Head of caudate nucleus (tissue), 42 donors: ENCODE results near the gene RNF8.
"Not testable (repeated sequence)": the region's sequence is repeated elsewhere in the genome, so short reads cannot be mapped to it uniquely, and the experiment has no call there.

Experiments used
- DNase-seq, 42 donors: peaks; one replicate each; pipeline versions ENCODE4 v3.0.0 to v3.0.0-alpha.2; 2020 to 2021; ENCODE audit warnings: mixed read lengths in 7 of 42
- intact Hi-C: fragments of 100-400 bp; cut with DNase I; formaldehyde crosslinking; loops from one replicate; pipeline ENCODE4 v1.15.0; 2022

The RNF8 gene

DNA sequence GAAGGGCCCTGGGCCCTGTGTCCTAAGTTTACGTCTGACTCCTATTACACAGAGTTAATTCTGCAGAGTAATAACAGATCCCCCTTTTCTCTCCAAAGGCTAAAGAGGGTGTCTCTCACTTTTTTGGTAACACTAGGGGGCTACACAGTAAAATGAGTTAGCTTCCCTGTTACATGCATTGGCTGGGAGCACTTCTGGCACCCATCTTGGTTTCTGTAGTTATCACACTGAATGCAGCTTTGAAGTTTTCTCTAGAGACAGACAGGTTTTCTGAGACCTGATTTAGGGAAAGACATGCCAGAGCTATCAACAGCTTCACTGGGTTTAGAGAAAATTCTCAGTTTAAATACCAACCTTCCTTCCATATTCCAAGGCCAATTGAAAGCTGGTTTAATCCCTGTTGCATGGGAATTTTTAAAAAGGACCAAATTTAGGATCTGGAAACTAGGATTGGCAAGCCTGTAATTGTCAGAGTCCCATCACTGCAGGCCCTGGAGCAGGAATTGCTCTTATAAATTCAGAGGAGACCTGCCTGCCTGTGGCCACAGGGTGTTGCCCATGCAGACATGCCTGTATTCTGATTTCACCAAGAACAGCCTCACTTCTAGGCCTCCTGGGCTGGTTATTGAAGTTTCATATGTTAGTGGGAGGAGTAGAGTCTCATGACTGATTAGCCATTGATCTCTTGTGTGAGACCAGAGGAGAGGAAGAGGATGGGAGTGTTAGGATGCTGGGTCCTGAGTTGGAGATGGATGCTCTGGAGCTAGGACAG lies 29.4 kb downstream of the RNF8 start:
- no peak for DNase-seq
- intact Hi-C loops = no loop called here

DNA sequence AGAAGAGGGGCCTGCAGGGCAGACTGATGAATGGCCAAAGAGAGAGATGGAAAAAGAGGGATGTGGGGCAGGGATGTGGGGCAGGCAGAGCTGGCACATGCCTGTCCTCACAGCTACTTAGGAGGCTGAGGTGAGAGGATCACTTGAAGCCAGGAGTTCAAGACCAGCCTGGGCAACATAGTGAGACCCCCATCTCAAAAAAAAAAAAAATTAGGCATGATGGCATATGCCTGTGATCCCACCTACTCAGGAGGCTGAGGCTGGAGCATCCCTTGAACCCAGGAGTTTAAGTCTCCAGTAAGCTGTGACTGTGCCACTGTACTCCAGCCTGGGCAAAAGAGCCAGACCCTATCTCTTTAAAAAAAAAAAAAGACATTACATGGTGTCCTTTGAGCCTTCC lies 34.8 kb downstream of the RNF8 start:
- DNase-seq = no peak
- intact Hi-C loops = no loop called here

DNA sequence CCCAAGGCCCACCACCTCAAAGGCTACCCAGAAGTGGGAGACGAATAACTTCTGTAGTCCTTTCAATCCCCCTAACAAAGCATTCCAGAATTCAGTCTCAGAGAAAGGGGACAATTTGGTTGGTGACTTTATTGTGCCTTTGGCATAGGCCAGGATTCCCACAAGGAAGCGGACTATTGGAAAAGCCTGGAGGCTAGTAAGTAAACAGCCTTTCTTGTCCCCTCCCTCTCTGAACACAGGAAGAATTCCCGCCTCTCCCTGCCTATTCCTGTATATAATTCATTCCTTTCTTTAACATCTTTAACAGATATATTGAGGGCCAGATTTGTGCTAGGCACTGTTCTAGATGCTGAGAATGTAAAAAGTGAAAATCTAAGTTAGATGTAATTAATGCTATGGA lies 36.1 kb downstream of the RNF8 start:
- intact Hi-C loops = no loop called here
- no peak for DNase-seq

DNA sequence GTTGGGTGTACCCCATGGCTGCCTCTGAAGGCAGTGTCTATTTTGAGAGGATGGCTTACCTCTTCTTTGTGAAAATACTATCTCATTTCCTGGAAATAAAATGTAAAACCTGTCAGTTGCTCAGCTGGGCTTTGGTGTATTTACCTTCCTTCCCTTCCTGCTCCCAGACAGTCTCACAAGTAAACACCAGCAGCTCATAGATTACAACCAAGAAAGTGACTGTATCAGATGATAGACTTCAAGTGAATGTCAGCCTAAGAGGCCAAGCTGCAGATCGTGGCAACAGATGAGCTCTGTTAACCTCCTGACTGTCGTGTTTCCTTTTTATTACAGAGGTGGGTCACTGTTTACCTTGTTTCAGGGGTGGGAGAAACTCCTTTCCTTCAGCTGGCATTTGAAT lies 37.3 kb downstream of the RNF8 start:
- DNase-seq = no peak
- intact Hi-C loops = no loop called here

DNA sequence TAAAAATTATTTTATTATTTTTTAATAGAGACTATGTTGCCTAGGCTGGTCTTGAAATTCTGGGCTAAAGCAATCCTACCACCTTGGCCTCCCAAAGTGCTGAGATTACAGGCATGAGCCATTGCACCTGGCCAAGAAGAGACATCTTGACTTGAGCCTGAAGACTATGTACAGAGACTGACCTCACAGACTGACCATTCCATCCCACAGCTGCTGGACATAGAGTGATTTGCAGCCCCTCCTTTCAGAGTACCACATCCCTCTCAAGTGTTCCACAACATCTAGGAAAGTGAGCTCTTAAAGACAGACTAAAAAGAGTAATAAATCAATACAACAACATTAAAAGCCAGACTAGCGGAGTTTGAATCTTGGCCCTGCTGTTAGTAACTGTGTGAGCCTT lies 39.0 kb downstream of the RNF8 start:
- DNase-seq = no peak
- intact Hi-C loops = no loop called here

DNA sequence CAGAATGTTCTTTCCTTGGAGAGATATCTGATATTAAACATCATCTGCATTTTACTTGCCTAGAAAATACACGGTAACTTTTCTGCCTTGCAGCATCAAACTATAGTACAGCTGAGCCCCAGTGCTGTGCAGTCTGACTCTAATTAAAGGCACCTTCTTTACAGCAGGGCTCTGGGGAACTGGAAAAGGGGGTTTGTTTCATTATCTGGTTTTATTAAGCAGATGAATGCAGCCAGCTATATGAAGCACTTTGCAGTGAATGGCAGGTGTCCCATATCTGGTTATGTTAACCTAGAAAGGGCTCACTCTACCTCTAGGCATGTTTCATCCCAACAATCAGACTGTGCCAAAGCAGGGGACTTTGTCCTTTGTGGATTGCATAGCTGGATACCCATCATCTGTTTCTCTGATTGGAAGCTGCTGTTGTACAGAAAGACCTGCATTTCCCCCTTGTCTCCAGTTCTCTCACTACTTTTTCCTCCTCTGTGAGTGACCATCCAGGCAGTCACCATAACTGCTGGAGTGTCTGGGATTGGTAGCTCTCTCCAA lies 39.7 kb downstream of the RNF8 start:
- intact Hi-C loops = no loop called here
- DNase-seq = no peak

DNA sequence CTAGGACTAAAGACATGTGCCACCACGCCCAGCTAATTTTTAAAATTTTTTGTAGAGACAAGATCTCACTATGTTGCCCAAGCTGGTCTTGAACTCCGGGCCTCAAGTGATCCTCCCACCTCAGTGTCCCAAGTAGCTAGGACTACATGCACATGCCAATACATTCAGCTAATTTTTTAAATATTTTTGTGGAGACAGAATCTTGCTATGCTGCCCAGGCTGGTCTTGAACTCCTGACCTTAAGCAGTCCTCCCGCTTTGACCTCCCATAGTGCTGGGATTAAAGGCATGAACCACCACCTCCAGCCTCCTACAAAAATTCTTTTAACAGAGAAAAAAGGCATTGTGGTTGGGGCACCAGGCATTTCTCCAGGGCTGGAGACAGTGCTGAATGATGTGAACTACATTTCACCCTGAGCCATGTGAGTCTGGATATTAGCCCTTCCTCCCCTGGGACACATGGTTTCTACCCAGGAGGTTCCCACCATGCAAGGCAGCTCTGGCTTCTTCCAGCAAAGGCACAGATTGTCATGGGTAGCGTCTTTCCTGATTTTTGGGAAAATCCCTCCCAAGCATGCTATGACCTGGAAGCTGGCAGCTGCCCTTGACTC lies 42.9 kb downstream of the RNF8 start:
- intact Hi-C loops = no loop called here
- no peak for DNase-seq

DNA sequence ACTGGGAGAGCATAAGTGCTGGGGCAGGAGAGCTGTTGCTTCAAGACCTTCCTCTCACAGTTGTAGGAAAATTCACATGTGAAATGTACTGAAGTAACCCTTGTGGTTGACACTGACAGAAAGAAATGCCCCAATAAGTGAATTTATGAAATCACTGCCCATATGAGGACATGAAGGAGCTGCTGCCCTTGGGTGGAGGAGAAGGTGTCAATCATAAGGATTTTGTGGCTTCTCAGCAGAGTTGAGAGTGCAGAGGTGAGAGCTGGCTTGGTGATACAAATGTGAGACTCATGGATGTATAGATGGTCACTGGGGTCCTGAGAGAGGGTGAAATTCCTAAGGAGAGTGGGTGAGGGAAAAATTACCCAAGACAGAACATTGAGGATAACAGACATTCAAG lies 45.3 kb downstream of the RNF8 start:
- intact Hi-C loops = no loop called here
- DNase-seq = peak in 1 of 42 donors; percentile 4

DNA sequence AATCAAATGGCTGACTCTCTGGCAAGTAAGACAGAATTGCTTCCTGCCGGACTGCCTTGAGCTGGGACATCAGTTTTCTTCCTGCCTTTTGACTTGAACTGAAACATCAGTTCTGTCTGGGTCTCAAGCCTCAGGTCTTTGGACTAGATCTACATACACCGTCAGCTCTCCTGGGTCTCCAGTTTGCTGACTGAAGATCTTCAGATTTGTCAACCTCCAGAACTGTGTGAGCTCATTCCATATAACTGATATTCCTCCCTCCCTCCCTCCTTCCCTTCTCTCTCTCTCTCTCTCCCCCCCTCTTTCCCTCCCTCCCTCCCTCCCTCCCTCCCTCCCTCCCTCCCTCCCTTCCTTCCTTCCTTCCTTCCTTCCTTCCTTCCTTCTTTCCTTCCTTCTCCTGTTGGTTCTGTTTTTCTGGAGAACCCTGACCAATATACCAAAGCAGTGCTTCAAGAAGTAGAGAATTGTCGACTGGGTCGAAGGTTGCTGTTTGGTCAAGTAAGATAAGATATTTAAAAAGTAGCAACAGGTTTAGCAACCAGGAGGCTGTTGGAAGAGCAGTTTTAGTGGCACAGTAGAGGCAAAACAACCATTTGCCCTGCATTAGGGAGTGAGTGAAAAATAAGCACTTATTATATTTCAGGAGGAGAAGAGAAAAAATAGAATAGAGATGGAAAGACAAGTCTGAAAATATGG lies 46.2 kb downstream of the RNF8 start:
- peak in 1 of 42 donors; percentile 24 for DNase-seq
- intact Hi-C loops = no loop called here

DNA sequence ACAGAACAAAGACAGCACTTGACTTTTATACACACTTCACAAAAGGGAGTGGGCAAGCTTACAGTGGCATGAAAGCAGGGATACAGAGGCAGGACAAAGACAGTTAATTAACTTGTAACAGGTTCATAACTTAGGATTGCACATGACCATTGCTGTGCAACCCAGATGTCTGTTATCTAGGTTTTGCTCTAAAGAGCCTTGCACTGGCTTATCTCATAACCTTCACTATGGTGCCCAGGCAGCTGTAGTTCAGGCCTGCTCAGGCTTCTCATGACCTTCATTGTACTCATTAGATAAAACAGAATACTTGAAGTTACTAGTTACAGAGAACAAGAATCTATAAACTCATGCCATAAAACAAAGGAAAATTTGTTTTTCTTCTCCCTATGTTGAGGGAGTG lies 47.9 kb downstream of the RNF8 start:
- DNase-seq, intact Hi-C loops: not testable (repeated sequence)

DNA sequence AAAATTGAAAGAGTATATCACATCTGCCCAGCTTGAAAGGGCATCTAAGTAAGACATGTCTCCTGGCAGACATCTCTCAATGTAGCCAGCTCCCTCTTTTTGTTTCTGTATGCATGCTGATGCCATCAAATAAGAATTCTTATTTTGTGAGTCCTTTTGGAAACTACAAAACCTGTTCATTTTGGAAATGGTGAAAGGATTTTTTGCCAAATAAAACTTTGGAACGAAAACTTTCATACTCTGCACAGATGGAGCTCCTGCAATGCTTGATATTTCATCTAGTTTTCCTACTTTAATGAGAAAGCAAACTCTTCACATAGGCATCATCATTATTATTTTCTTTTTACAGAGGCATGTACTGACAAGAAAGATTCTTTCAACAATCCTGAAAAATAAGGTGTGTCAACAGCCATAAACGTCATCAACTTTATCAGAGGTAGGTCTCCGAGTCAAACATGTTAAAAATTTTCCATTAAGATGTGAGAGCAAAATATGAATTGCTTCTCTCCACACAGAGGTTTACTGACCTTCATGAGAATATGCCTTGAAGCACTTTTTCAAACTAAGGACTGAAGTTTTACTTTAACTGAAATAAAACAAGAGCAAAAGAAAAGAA lies 53.1 kb downstream of the RNF8 start:
- intact Hi-C loops = no loop called here
- no peak for DNase-seq

DNA sequence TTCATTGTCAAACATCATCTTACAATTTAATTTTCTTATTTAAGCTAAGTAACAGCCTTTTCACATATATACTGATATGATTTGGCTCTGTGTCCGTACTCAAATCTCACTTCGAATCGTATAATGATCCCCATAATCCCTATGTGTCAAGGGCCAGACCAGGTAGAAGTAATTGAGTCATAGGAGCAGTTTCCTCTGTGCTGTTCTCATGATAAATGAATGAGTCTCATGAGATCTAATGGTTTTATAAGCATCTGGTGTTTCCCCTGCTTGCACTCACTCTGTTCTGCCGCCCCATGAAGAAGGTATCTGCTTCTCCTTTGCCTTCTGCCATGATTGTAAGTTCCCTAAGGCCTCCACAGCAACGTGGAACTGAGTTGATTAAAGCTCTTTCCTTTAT lies 54.2 kb downstream of the RNF8 start:
- intact Hi-C loops = no loop called here
- no peak for DNase-seq

DNA sequence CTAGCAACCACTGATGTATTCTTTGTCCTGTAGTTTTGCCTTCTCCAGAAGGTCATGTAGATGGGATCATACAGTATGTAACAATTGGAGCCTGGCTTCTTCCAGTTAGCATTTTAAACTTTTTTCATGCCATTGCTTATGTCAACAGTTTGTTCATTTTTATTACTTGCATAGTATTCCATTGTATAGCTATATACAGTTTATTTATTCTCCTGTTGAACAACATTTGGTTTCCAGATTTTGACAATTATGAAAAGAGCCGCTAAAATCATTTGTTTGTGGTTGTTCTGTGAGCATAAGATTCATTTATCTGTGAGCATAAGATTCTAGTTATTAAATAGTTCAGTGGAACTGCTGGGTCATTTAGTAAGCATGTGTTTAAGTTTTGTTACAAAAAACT lies 55.7 kb downstream of the RNF8 start:
- intact Hi-C loops = no loop called here
- no peak for DNase-seq

DNA sequence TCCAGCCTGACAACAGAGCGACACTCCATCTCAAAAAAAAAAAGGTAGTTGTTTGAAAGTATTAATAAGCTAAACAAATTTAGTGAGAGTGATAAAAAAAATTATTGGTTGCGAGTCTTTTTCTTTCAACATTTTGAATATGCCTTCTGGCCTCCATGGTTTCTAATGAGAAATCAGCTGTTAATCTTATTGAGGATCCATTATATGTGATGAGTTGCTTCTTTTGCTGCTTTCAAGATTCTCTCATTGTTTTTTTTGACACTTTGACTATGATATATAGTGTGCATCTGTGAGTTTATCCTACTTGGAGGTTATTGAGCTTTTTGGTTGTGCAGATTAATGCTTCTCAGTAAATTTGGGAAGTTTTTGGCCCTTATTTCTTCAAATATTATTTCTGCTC lies 63.6 kb downstream of the RNF8 start:
- intact Hi-C loops = no loop called here
- no peak for DNase-seq

DNA sequence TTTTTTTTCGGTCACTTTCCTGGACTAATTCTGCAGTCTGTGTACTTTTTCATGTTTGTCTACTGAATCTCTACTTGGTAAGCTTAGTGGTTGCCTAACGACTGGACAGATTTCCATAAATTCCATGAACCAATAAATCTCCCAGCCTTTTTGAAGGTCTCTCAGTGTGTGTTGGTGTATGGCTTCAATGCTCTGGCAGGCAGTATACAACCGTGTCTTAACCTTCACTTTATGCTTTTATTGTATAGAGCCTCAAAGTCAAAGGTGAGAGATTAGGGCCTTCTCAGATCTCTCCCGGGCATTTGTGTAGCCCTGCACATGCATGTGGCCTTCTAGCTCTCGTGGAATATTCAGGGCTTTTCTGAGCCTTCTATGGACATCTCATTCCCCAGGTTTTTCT lies 64.9 kb downstream of the RNF8 start:
- no peak for DNase-seq
- intact Hi-C loops = no loop called here

DNA sequence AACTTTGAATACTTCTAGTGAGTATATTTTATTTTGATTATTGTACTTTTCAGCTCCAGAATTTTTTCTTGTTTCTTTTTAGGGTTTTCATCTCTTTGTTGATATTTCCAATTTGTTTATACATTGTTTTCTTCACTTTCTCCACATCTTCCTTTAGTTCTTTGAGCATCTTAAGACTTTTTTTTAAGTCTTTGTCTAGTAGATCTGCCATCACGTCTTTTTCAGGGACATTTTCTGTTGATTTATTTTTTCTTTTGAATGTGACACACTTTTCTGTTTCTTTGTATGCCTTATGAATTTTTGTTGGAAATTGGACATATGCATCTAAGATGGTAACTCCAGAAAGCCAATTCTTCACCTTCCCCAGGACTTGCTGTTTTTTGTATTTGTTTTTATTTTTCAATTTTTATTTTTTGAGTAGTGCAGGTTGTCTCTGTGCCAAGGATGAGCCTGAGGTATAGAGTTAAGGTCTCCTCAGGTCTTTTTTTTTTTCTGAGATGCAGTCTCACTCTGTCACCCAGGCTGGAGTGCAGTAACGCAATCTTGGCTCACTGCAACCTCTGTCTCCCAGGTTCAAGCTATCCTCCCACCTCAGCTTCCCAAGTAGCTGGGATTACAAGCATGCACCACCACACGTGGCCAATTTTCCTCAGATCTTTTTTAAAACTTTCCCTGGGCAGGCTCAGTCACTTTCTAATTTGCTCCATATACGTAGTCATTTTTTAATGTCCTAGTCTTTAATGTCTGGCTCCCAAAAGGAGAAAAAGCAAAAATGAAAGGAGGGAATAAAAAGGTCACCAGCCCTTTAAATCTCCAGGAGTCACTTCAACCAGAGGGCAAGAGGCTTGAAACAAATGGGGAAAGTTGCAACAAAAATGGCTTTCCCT lies 72.5 kb downstream of the RNF8 start:
- intact Hi-C loops = no loop called here
- DNase-seq = no peak

DNA sequence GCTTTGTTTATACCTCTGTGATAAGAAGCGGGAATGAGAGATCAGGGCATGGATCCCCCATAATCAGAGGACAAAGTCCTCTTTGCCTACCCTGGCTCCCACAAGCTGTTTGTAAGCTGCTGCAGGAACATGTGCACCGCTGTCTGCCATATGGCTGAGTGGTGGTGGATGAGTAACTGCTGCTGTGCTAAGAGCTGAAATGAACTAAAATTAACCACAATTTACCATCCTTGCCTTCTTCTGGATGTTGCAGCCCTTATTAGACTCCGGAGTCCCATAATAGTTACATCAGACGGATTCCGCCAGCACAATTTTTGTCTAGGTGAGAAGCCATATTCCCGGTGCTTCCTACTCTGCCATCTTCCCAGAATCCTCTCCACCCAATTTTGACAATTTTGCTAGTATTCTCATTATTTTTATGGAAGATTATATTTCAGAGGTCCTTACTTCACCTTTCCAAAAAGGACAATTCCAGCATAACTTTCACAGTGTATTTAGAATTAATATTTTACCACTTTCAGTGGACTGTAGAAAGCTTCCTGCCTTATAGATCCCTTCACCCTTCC lies 73.2 kb downstream of the RNF8 start:
- intact Hi-C loops = no loop called here
- no peak for DNase-seq

DNA sequence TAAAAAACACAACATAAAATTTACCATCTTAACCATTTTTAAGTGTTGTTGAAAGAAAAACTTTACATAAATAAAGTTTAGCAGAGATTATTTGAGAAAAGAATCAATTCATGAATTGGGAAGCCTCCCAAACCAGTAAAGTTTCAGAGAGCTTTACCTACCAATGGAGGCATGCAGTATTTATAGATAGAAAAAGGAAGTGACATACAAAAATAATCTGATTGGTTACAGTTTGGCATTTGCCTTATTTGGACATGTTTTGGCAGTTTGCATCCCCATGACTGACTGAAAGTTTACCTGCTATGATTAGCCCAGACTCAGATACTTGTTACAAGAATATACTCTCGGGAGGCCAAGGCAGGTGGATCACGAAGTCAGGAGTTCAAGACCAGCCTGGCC lies 75.6 kb downstream of the RNF8 start:
- intact Hi-C loops = no loop called here
- no peak for DNase-seq

DNA sequence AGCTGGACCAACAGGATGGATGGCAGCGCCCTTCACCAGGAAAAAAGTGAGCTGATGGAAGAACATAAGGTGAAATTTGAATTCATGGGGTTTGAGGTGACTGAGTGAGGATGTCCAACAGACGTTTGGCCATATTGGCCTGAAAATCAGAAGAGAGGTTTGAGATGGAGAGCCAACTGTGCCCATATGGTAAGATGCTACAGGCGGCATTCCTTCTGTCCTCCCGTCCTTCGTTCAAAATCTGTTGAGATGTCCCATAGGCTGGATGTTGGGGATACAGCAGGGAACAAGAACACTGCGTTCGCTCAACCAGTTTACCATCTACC lies 78.8 kb downstream of the RNF8 start:
- intact Hi-C loops = loop anchor here (10.0 kb wide), 2 partner anchors 62 to 78 kb away; partner anchors contain the start of genes CCDC167 and RNF8

More for the DNA sequence above, 78.8 kb downstream of the RNF8 start:
- peak in 5 of 42 donors; percentile 4 to 10 (median 8) for DNase-seq
